Measurements from ENCODE around the gene KAT8. TPM values are rescaled to one million over a fixed set of nuclear protein-coding genes. Genes with fewer than 3 reads are reported as not detected.

Gene KAT8
- total RNA-seq, 4 donors from 2014 or later, result 62.3 to 100 (median 69.8) TPM

- no peak for DNase-seq (ENCODE audit: low spot score in 2 of 2)
- Histone ChIP-seq H3K27me3 (no peaks in the 10 kb centered on the region), H3K9me3 (no peaks in the 10 kb centered on the region), H3K27ac (peak within 1 kb of the TSS; percentile 89), H3K36me3 (peaks cover 34% of the 10 kb centered on the region), H3K4me3 (peak within 1 kb of the TSS; percentile 100), H3K4me1 (peaks cover 59% of the 10 kb centered on the region)
- peak in 1 of 3 donors; percentile 44 for TF ChIP-seq POLR2AphosphoS5 (IDR thresholded peaks at IDR 0.05)
- TF ChIP-seq POLR2A (IDR thresholded peaks at IDR 0.05), result no peak
- 29% methylated on average over 6 of the region's 68 CpGs for WGBS
Observed at GRCh38 chr16:31108035-31108793, 9.2 kb upstream of the KAT8 start, which contains the start of gene BCKDK. BCKDK (plus strand) TSS chr16:31108386; CDS start chr16:31109224, 838 bp downstream.

- DNase-seq (ENCODE audit: low spot score in 2 of 2), result no peak
- Histone ChIP-seq H3K4me1 (peaks cover 67% of the 10 kb centered on the region), H3K27ac (peak overlapping the region; percentile 89), H3K27me3 (no peaks in the 10 kb centered on the region), H3K4me3 (peak overlapping the region; percentile 100), H3K9me3 (no peaks in the 10 kb centered on the region), H3K36me3 (peaks cover 34% of the 10 kb centered on the region)
- TF ChIP-seq POLR2A (IDR thresholded peaks at IDR 0.05), result no peak
- TF ChIP-seq EP300 (IDR thresholded peaks at IDR 0.05), result no peak
- TF ChIP-seq CTCF (IDR thresholded peaks at IDR 0.05), result no peak
- TF ChIP-seq POLR2AphosphoS5 (IDR thresholded peaks at IDR 0.05), result no peak
- WGBS, result 57% methylated on average over 34 of the region's 57 CpGs
Observed at GRCh38 chr16:31108794-31109558, 8.5 kb upstream of the KAT8 start.

GRCh38 chr16:31109622-31110021, 7.8 kb upstream of the KAT8 start:
- no peak for TF ChIP-seq CTCF (IDR thresholded peaks at IDR 0.05)
- no peak for TF ChIP-seq POLR2A (IDR thresholded peaks at IDR 0.05)
- TF ChIP-seq EP300 (IDR thresholded peaks at IDR 0.05), result no peak
- no peak for TF ChIP-seq POLR2AphosphoS5 (IDR thresholded peaks at IDR 0.05)
- Histone ChIP-seq H3K27ac (no peak overlapping the region), H3K27me3 (no peaks in the 10 kb centered on the region), H3K4me3 (peak overlapping the region; percentile 100), H3K9me3 (no peaks in the 10 kb centered on the region), H3K36me3 (peaks cover 34% of the 10 kb centered on the region), H3K4me1 (peaks cover 72% of the 10 kb centered on the region)
- 85% methylated on average over 10 of the region's 12 CpGs for WGBS
- no peak for DNase-seq (ENCODE audit: low spot score in 2 of 2)

- no peak overlapping the region for H3K27ac ChIP-seq
- 89% methylated on average over 22 of the region's 26 CpGs for WGBS
Observed at GRCh38 chr16:31110106-31111034, 7.1 kb upstream of the KAT8 start.

More at GRCh38 chr16:31110106-31111034, 7.1 kb upstream of the KAT8 start:
- no peaks in the 10 kb centered on the region for H3K27me3 ChIP-seq
- TF ChIP-seq POLR2AphosphoS5 (IDR thresholded peaks at IDR 0.05) (no peak), POLR2A (IDR thresholded peaks at IDR 0.05) (no peak), CTCF (IDR thresholded peaks at IDR 0.05) (no peak), EP300 (IDR thresholded peaks at IDR 0.05) (no peak)
- DNase-seq (ENCODE audit: low spot score in 2 of 2), result no peak
- H3K36me3 ChIP-seq, result peaks cover 34% of the 10 kb centered on the region
- no peak overlapping the region for H3K4me3 ChIP-seq
- peaks cover 75% of the 10 kb centered on the region for H3K4me1 ChIP-seq
- H3K9me3 ChIP-seq, result no peaks in the 10 kb centered on the region

Measured in suprapubic skin (tissue), 4 donors.